SU-DHL-6 (cell line): Measurements from ENCODE around the gene PIK3C2B.
"Not testable (repeated sequence)": the region's sequence is repeated elsewhere in the genome, so short reads cannot be mapped to it uniquely, and the experiment has no call there.

Source experiments
- H2AFZ ChIP-seq: fragments of 200-600 bp; sonication (generic); 2 replicates; pipeline ENCODE4 v1.6.1; 2014; ENCODE audit warnings: low read depth, mild to moderate bottlenecking, moderate library complexity, mixed read lengths, antibody characterized with exemption, low read length; ENCODE audit not compliant: severe bottlenecking
- H3F3A ChIP-seq: fragments of 200-600 bp; shearing (Covaris generic); 2 replicates; pipeline ENCODE4 v1.6.0; 2016; ENCODE audit warnings: antibody characterized with exemption, mild to moderate bottlenecking; ENCODE audit not compliant: insufficient read depth
- H3K27ac ChIP-seq: fragments of 200-600 bp; sonication (generic); 2 replicates; pipeline ENCODE4 v1.5.1; 2016; ENCODE audit warnings: low read depth, mild to moderate bottlenecking, low read length, moderate library complexity, mixed read lengths
- H3K27me3 ChIP-seq: fragments of 200-600 bp; sonication (generic), shearing (Covaris generic); 2 replicates; pipeline ENCODE4 v1.6.0; 2014; ENCODE audit warnings: mild to moderate bottlenecking, low read length
- H3K36me3 ChIP-seq: fragments of 200-600 bp; sonication (generic); 2 replicates; pipeline ENCODE4 v1.6.1; 2014; ENCODE audit warnings: mild to moderate bottlenecking, low read length, mixed read lengths
- H3K4me2 ChIP-seq: fragments of 300-600, 200-600 bp; shearing (Covaris generic), sonication (generic); 2 replicates; pipeline ENCODE4 v1.6.0; 2014; ENCODE audit warnings: low read length, low read depth, mild to moderate bottlenecking; ENCODE audit not compliant: poor library complexity, severe bottlenecking
- H3K4me3 ChIP-seq: fragments of 200-600 bp; sonication (generic); 2 replicates; pipeline ENCODE4 v1.5.1; 2014; ENCODE audit warnings: antibody characterized with exemption, low read length, mild to moderate bottlenecking, mixed read lengths; ENCODE audit not compliant: insufficient read depth, poor library complexity, severe bottlenecking
- H3K79me2 ChIP-seq: fragments of 200-600 bp; sonication (generic); 2 replicates; pipeline ENCODE4 v1.6.1; 2014; ENCODE audit warnings: mild to moderate bottlenecking, low read length, moderate library complexity; ENCODE audit not compliant: insufficient read depth
- H3K9ac ChIP-seq: fragments of 200-600 bp; sonication (generic); 2 replicates; pipeline ENCODE4 v1.7.0; 2014; ENCODE audit warnings: mild to moderate bottlenecking, low read length
- H3K9me2 ChIP-seq: fragments of 200-600 bp; sonication (generic); replicated peaks from 2 replicates; pipeline ENCODE4 v1.6.1; 2014; ENCODE audit warnings: low read length; ENCODE audit not compliant: insufficient read depth
- H3K9me3 ChIP-seq: fragments of 200-600 bp; sonication (generic); 2 replicates; pipeline ENCODE4 v1.6.1; 2014; ENCODE audit warnings: low read length, mixed read lengths; ENCODE audit not compliant: insufficient read depth
- H4K20me1 ChIP-seq: fragments of 200-600 bp; sonication (generic); 2 replicates; pipeline ENCODE4 v1.6.1; 2014; ENCODE audit warnings: low read depth, mild to moderate bottlenecking, antibody characterized with exemption, low read length, moderate library complexity, mixed read lengths
- CTCF ChIP-seq: fragments of 200-600 bp; sonication (generic); IDR thresholded peaks from one replicate; pipeline ENCODE4 v1.5.1; 2017; ENCODE audit warnings: antibody characterized with exemption, mild to moderate bottlenecking, low read length, moderate library complexity; ENCODE audit not compliant: insufficient read depth, poor library complexity, severe bottlenecking
- EZH2phosphoT487 ChIP-seq: fragments of 200-600 bp; sonication (generic), shearing (Covaris generic); conservative IDR thresholded peaks from 2 replicates; pipeline ENCODE4 v1.6.1; 2018; ENCODE audit warnings: mild to moderate bottlenecking, antibody characterized with exemption, low read length, moderate library complexity, mixed read lengths

The PIK3C2B gene

GRCh38 chr1:204523605-204524215 lies 29.1 kb upstream of the PIK3C2B start:
- Histone ChIP-seq H3K9ac (no peak overlapping the region), H3K79me2 (peaks cover 70% of the 10 kb centered on the region), H3K4me2 (peak overlapping the region; percentile 6)

GRCh38 chr1:204521941-204522521 lies 27.4 kb upstream of the PIK3C2B start:
- Histone ChIP-seq H3F3A (peaks cover 31% of the 10 kb centered on the region), H3K36me3 (peaks cover 13% of the 10 kb centered on the region; the same call in 1 of the 2 replicates), H3K27ac (peak overlapping the region; percentile 90), H3K79me2 (peaks cover 87% of the 10 kb centered on the region), H4K20me1 (peaks cover 18% of the 10 kb centered on the region), H3K4me3 (peak overlapping the region; percentile 26), H3K4me2 (peak overlapping the region; percentile 57)
- not testable (repeated sequence) for H3K27me3 ChIP-seq, H3K9me2 ChIP-seq, H3K9me3 ChIP-seq, H2AFZ ChIP-seq, H3K9ac ChIP-seq

More at GRCh38 chr1:204523605-204524215, 29.1 kb upstream of the PIK3C2B start:
- Histone ChIP-seq H3F3A (peaks cover 24% of the 10 kb centered on the region), H4K20me1 (peaks cover 18% of the 10 kb centered on the region), H3K27ac (peak overlapping the region; percentile 35), H3K36me3 (peaks cover 19% of the 10 kb centered on the region), H3K9me3 (no peaks in the 10 kb centered on the region), H2AFZ (no peak overlapping the region), H3K27me3 (no peaks in the 10 kb centered on the region), H3K9me2 (no peaks in the 10 kb centered on the region), H3K4me3 (no peak overlapping the region)
- TF ChIP-seq EZH2phosphoT487 (no peak), CTCF (no peak)

- Histone ChIP-seq H3F3A (peaks cover 32% of the 10 kb centered on the region), H3K4me2 (peak overlapping the region; percentile 57), H3K36me3 (peaks cover 8% of the 10 kb centered on the region; the same call in 1 of the 2 replicates), H3K9ac (0 out of 2 replicates have a peak overlapping the region, but pooled peaks have one; percentile 9), H3K9me2 (no peaks in the 10 kb centered on the region), H3K9me3 (no peaks in the 10 kb centered on the region), H3K4me3 (peak overlapping the region; percentile 26), H3K79me2 (peaks cover 94% of the 10 kb centered on the region), H2AFZ (no peak overlapping the region), H3K27me3 (no peaks in the 10 kb centered on the region), H4K20me1 (peaks cover 18% of the 10 kb centered on the region), H3K27ac (peak overlapping the region; percentile 90)
- TF ChIP-seq CTCF, result no peak
- no peak for TF ChIP-seq EZH2phosphoT487
Observed at GRCh38 chr1:204520834-204521709, 26.5 kb upstream of the PIK3C2B start.

- H3K27me3 ChIP-seq, H3K36me3 ChIP-seq, H3K9me3 ChIP-seq, H2AFZ ChIP-seq, H3K9me2 ChIP-seq: not testable (repeated sequence)
- peak overlapping the region; percentile 86 for H3K9ac ChIP-seq
- H3K27ac ChIP-seq, result peak overlapping the region; percentile 96
- H3K4me2 ChIP-seq, result peak overlapping the region; percentile 71
- H3K4me3 ChIP-seq, result peak overlapping the region; percentile 89
- peaks cover 11% of the 10 kb centered on the region for H4K20me1 ChIP-seq
- peaks cover 58% of the 10 kb centered on the region for H3K79me2 ChIP-seq
- peaks cover 69% of the 10 kb centered on the region for H3F3A ChIP-seq
Observed at GRCh38 chr1:204517382-204517781, 22.8 kb upstream of the PIK3C2B start.
